Kidney (tissue), 14 donors: Measurements from ENCODE around the gene DHX16. TPM values are rescaled to one million over a fixed set of nuclear protein-coding genes. Genes with fewer than 3 reads are reported as not detected.
"Not testable (repeated sequence)": the region's sequence is repeated elsewhere in the genome, so short reads cannot be mapped to it uniquely, and the experiment has no call there.

ENCODE experiments used
- DNase-seq, 5 donors: peaks; one replicate each; pipeline ENCODE4 v3.0.0-alpha.2; 2013 to 2020
- FAIRE-seq: peaks from 2 replicates; lab custom pipeline; 2012; peaks lifted over from hg19 to GRCh38; lab: Jason Lieb, UNC
- H3K27ac ChIP-seq, 2 donors: one replicate each; pipeline ENCODE4 v1.7.0; 2013; ENCODE audit warnings: low read depth in 2 of 2, low read length in 2 of 2, inconsistent platforms in 1 of 2
- H3K27me3 ChIP-seq: one replicate; pipeline ENCODE4 v1.7.1; 2013; ENCODE audit warnings: low read length, inconsistent platforms; ENCODE audit not compliant: control insufficient read depth, insufficient read depth
- H3K36me3 ChIP-seq, 3 donors: one replicate each; pipeline versions ENCODE4 v1.7.0 to v1.7.1; 2013; ENCODE audit warnings: low read length in 3 of 3, control low read depth in 1 of 3, inconsistent platforms in 1 of 3; ENCODE audit not compliant: insufficient read depth in 3 of 3, control insufficient read depth in 2 of 3
- H3K4me1 ChIP-seq, 3 donors: one replicate each; pipeline versions ENCODE4 v1.7.0 to v1.7.1; 2013; ENCODE audit warnings: low read length in 3 of 3, inconsistent platforms in 1 of 3, low read depth in 1 of 3; ENCODE audit not compliant: control insufficient read depth in 2 of 3, insufficient read depth in 2 of 3
- H3K4me3 ChIP-seq, 3 donors: one replicate each; pipeline versions ENCODE4 v1.7.0 to v1.8.1; 2013; ENCODE audit warnings: low read length in 3 of 3, control low read depth in 1 of 3, inconsistent platforms in 1 of 3
- H3K9ac ChIP-seq, 3 donors: one replicate each; pipeline versions ENCODE4 v1.7.0 to v1.7.1; 2013; ENCODE audit warnings: low read length in 3 of 3, control low read depth in 1 of 3, inconsistent platforms in 1 of 3
- H3K9me3 ChIP-seq, 3 donors: one replicate each; pipeline versions ENCODE4 v1.7.0 to v1.7.1; 2013; ENCODE audit warnings: low read length in 3 of 3, control low read depth in 1 of 3, inconsistent platforms in 1 of 3; ENCODE audit not compliant: control insufficient read depth in 2 of 3, insufficient read depth in 1 of 3
- CTCF ChIP-seq: IDR thresholded peaks from 3 replicates; pipeline ENCODE4 v1.5.1; 2012; ENCODE audit warnings: mild to moderate bottlenecking, moderate library complexity, borderline replicate concordance; ENCODE audit not compliant: insufficient read depth; ENCODE audit errors: extremely low read depth
- intact Hi-C: fragments of 100-400 bp; cut with DNase I; formaldehyde crosslinking; loops from one replicate; pipeline ENCODE4 v1.11.1; 2022
- polyA plus RNA-seq: library from polyadenylated mRNA; stranded (reverse); fragments of 350-450 nt; fragmentation: Illumina TruSeq; extraction: RNeasy Lipid Tissue Mini Kit (QIAGEN cat#74804); gene quantifications from one replicate; pipeline ENCODE4 v1.2.3, GENCODE V29; 2014; ENCODE audit warnings: low read depth, low replicate concordance; ENCODE audit not compliant: insufficient read depth
- total RNA-seq: library from RNA; stranded (reverse); fragmentation: NEBNext Ultra II Directional; extraction: Animal tissue kit (Norgen Biotek cat#: 25700); gene quantifications from one replicate; pipeline ENCODE4 v1.2.1, GENCODE V29; 2021
- donor health status: control.
- donor health status: control.
- donor health status: control.
- donor health status: control.
- donor health status: control.
- donor health status: DM: yes; HTN: yes; CAD: no.
- donor health status: Normal renal cell carcinoma (clear cell type).

DHX16 gene
- total and polyA plus RNA-seq, 2 donors from 2014 or later, result 26.7 to 30.5 TPM

DNA sequence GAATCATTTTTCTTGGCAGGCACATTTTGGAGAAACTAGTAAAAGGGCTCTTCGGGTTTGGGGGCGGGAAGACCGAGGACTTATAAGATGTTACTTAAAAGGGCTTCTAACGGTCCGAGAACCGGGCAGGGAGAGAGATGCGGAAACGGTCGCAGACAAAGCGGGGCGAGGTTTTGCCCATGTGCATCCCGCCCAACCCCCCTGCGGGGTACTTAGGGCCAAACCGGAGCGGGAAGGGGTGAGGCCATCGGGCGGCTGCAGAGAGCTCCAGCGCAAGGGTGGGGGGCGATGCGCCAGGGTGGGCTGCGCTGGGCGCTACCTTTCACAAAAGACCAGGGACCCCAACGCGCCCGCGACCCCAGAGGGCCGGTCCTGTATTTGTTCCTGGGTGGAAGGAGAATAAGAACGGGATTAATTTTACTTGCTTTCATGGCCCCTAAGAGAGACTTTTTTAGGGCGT is 48.0 kb upstream of the DHX16 start:
- peak overlapping the region; percentile 93 to 98 (median 94) for H3K4me3 ChIP-seq
- FAIRE-seq (no peak), DNase-seq (peak; percentile 68 to 93 (median 84))
- no peaks in the 10 kb centered on the region for H3K27me3 ChIP-seq
- H3K36me3 ChIP-seq, result peaks cover 15 to 28% (median 17%) of the 10 kb centered on the region in 3 donors
- no peaks in the 10 kb centered on the region for H3K9me3 ChIP-seq
- peaks cover 4 to 11% (median 4%) of the 10 kb centered on the region in 3 donors for H3K4me1 ChIP-seq
- H3K9ac ChIP-seq, result peak overlapping the region; percentile 57 to 99 (median 93)
- intact Hi-C loops, result loop anchor here (5.0 kb wide), 1 partner anchor 38 kb away; no protein-coding TSS in a partner anchor
- TF ChIP-seq CTCF, result no peak
- H3K27ac ChIP-seq, result peak overlapping the region; percentile 92 to 95

DNA sequence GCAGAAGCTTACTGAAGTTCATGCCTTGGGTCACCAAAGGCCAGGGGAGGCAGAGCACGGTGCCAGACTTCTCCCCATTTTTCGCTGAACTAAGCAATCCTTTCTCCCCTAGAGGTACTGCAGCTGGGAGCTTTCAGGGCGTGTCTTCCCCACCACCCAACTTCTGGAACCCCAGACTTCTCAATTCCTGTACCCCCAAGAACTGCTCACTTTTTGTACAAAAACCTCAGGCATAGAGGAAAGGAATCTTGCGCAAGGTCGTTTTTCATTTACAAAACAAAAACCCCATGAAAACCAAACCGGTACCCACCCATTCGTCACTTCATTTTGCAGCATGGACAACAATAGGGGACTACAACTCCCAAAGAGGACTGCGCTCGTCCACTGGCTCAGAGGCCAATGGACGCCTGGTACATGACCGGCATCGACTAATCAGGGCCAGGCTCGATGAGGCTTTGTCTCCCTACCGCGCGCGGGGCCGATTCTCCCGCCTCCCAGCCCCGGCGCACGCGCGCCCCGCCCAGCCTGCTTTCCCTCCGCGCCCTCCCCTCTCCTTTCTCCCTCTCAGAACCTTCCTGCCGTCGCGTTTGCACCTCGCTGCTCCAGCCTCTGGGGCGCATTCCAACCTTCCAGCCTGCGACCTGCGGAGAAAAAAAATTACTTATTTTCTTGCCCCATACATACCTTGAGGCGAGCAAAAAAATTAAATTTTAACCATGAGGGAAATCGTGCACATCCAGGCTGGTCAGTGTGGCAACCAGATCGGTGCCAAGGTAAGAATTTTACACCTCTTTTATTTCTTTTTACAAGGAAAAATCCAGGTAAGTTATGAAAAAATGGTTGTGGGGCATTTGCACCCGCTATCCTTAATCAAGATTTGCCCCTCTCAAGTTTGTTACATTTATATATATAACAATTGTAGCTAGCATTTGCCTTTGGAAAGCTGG is 47.3 kb upstream of the DHX16 start, which contains the start of gene TUBB:
Gene TUBB, plus strand, starts transcription at position 562 of the 947 bp plus-strand sequence. Its CDS starts 155 bp downstream, at position 717.
- Histone ChIP-seq H3K27ac (peak within 1 kb of the TSS; percentile 92 to 95), H3K27me3 (no peaks in the 10 kb centered on the region), H3K36me3 (peaks cover 12 to 25% (median 14%) of the 10 kb centered on the region in 3 donors), H3K4me1 (peaks cover 4 to 10% (median 4%) of the 10 kb centered on the region in 3 donors), H3K9ac (peak within 1 kb of the TSS; percentile 57 to 99 (median 93)), H3K9me3 (no peaks in the 10 kb centered on the region), H3K4me3 (peak within 1 kb of the TSS; percentile 93 to 98 (median 94))
- DNase-seq (peak; percentile 98 to 99 (median 99)), FAIRE-seq (no peak)
- TF ChIP-seq CTCF, result no peak
- intact Hi-C loops, result loop anchor here (5.0 kb wide), 1 partner anchor 38 kb away; no protein-coding TSS in a partner anchor

- Histone ChIP-seq H3K36me3 (peaks cover 10 to 21% (median 14%) of the 10 kb centered on the region in 3 donors), H3K4me1 (peaks cover 4 to 10% (median 4%) of the 10 kb centered on the region in 3 donors), H3K4me3 (peak overlapping the region; percentile 64 to 98 (median 94)), H3K9me3 (no peaks in the 10 kb centered on the region), H3K27ac (peak overlapping the region; percentile 59 to 75), H3K27me3 (no peaks in the 10 kb centered on the region), H3K9ac (peak overlapping the region; percentile 15 to 91 (median 62))
- DNase-seq (peak in 2 of 5 donors; percentile 32 to 66), FAIRE-seq (no peak)
- intact Hi-C loops, result no loop called here
- TF ChIP-seq CTCF, result no peak
These were observed 46.5 kb upstream of the DHX16 start for GRCh38 chr6:30719356-30719755.

DNA sequence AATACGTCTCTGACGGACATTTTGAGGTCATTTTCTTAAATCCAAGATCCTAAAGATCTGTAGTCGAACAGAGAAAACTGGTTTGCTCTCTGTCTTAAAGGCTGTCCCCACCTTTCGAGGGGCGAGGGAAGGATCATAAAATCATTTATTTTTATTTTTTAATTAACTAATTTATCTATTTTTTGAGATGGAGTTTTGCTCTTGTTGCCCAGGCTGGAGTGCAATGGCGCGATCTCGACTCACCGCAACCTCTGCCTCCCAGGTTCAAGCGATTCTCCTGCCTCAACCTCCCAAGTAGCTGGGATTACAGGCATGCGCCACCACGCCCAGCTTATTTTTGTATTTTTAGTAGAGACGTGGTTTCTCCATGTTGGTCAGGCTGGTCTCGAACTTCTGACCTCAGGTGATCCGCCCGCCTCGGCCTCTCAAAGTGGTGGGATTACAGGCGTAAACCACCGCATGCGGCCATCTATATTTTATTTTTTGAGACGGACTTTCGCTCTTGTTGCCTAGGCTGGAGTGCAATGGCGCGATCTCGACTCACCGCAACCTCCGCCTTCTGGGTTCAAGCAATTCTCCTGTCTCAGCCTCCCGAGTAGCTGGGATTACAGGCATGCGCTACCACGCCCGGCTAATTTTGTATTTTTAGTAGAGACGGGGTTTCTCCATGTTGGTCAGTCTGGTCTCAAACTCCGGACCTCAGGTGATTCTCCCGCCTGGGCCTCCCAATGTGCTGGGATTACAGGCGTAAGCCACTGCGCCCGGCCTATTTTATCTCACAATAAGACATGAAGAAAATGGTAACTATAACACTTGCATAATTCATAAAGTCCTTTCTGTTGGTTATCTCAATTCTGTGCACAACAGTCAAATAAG is 45.3 kb upstream of the DHX16 start:
- Histone ChIP-seq H3K4me3 (peak overlapping the region; percentile 71 to 99 (median 78)), H3K27ac (peak overlapping the region; percentile 84 to 88), H3K36me3 (peaks cover 3 to 14% (median 4%) of the 10 kb centered on the region in 3 donors), H3K9ac (peak overlapping the region; percentile 12 to 99 (median 86))
- FAIRE-seq, intact Hi-C loops, H3K9me3 ChIP-seq, H3K27me3 ChIP-seq, H3K4me1 ChIP-seq: not testable (repeated sequence)
- peak in 1 of 5 donors; percentile 68 for DNase-seq
